Suprapubic skin (tissue), 4 donors: Measurements from ENCODE around the gene CEP63. TPM values are rescaled to one million over a fixed set of nuclear protein-coding genes. Genes with fewer than 3 reads are reported as not detected.

Experiments
- DNase-seq, 2 donors: peaks; one replicate each; pipeline ENCODE4 v3.0.0-alpha.2; 2019; ENCODE audit warnings: low spot score in 2 of 2
- H3K27ac ChIP-seq: fragments of 200-600 bp; sonication (generic); one replicate; pipeline ENCODE4 v1.5.1; 2019
- H3K27me3 ChIP-seq: fragments of 200-600 bp; sonication (generic); one replicate; pipeline ENCODE4 v1.5.1; 2019
- H3K36me3 ChIP-seq: fragments of 200-600 bp; sonication (generic); one replicate; pipeline ENCODE4 v1.5.1; 2019
- H3K4me1 ChIP-seq: fragments of 200-600 bp; sonication (generic); one replicate; pipeline ENCODE4 v1.5.1; 2019
- H3K4me3 ChIP-seq: fragments of 200-600 bp; sonication (generic); one replicate; pipeline ENCODE4 v1.5.1; 2019; ENCODE audit warnings: mild to moderate bottlenecking
- H3K9me3 ChIP-seq: fragments of 200-600 bp; sonication (generic); one replicate; pipeline ENCODE4 v1.5.1; 2019
- EP300 ChIP-seq: sonication (generic); formaldehyde crosslinking; IDR thresholded peaks from one replicate; pipeline ENCODE4 v1.6.1; 2017; ENCODE audit warnings: antibody characterized with exemption
- POLR2A ChIP-seq, 2 donors: fragments of 450-650 bp; IDR thresholded peaks; one replicate each; pipeline ENCODE4 v1.6.1; 2017; ENCODE audit warnings: antibody characterized with exemption in 2 of 2, mild to moderate bottlenecking in 2 of 2, moderate library complexity in 2 of 2
- POLR2AphosphoS5 ChIP-seq, 3 donors: sonication (generic); formaldehyde crosslinking; IDR thresholded peaks; one replicate each; pipeline ENCODE4 v1.6.1; 2017; ENCODE audit warnings: antibody characterized with exemption in 3 of 3
- WGBS: methylation state at CpG from one replicate; pipeline ENCODE4 v1.1.5; 2018; 5-methylcytosine and 5-hydroxymethylcytosine counted together
- total RNA-seq, 4 donors: library from RNA; depleted of rRNA; stranded (reverse); fragments of >200 nt; gene quantifications; one replicate each; pipeline ENCODE4 v1.1.0, GENCODE V29; 2016
- TF ChIP-seq, protein P1 (sequence below), 2 donors: fragments of 200-600 bp in 1 of 2; fragments of 450-650 bp in 1 of 2; sonication (generic) in 1 of 2; IDR thresholded peaks; one replicate each; pipeline ENCODE4 v1.5.1; 2016 to 2019; ENCODE audit warnings: antibody characterized with exemption in 2 of 2, mild to moderate bottlenecking in 1 of 2, moderate library complexity in 1 of 2

The CEP63 gene
- total RNA-seq, 4 donors from 2014 or later, result 14.1 to 20.8 (median 16.5) TPM

DNA sequence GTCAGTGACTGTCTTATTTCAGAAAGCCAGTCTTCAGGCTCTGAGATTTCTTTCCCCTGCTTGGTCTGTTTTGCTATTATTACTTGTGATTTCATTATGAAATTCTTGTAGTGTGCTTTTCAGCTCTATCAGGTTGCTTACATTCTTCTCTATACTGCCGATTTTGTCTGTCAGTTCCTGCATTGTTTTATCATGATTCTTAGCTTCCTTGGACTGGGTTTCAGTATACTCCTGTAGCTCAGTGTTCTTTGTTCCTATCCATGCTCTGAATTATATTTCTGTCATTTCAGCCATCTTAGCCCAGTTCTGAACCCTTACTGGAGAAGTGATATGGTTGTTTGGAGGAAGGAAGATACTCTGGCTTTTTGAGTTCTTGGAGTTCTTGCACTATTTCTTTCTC is 40.5 kb downstream of the CEP63 start:
- WGBS, result 97% methylated on average over 1 of the region's 1 CpG

DNA sequence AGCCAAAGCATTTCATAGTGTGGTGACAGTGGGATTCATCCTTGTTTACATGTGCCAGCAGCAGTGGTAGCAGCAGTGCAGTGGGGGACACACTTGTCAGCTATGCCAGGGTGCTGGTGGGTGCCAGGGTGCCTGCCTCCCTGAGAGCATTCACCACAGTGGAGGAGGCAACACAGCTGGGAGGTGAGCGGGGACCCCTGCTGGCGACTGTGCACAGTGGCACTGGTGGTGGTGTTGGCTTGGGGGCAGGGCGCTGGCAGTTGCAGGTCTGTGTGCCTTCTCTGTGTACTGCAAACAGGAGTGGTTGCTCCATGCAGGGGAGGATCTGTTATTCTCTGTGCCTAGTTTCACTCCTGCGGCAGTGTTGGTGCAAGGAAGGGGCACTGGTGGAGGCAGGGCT is 41.2 kb downstream of the CEP63 start:
- Histone ChIP-seq H3K27me3 (no peaks in the 10 kb centered on the region), H3K4me3 (no peak overlapping the region), H3K27ac (no peak overlapping the region), H3K4me1 (no peaks in the 10 kb centered on the region), H3K36me3 (peaks cover under 1% of the 10 kb centered on the region), H3K9me3 (peaks cover 31% of the 10 kb centered on the region)
- TF ChIP-seq POLR2A (IDR thresholded peaks at IDR 0.05) (no peak), EP300 (no peak), POLR2AphosphoS5 (IDR thresholded peaks at IDR 0.05) (no peak)
- TF ChIP-seq, protein P1, sequence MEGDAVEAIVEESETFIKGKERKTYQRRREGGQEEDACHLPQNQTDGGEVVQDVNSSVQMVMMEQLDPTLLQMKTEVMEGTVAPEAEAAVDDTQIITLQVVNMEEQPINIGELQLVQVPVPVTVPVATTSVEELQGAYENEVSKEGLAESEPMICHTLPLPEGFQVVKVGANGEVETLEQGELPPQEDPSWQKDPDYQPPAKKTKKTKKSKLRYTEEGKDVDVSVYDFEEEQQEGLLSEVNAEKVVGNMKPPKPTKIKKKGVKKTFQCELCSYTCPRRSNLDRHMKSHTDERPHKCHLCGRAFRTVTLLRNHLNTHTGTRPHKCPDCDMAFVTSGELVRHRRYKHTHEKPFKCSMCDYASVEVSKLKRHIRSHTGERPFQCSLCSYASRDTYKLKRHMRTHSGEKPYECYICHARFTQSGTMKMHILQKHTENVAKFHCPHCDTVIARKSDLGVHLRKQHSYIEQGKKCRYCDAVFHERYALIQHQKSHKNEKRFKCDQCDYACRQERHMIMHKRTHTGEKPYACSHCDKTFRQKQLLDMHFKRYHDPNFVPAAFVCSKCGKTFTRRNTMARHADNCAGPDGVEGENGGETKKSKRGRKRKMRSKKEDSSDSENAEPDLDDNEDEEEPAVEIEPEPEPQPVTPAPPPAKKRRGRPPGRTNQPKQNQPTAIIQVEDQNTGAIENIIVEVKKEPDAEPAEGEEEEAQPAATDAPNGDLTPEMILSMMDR (IDR thresholded peaks at IDR 0.05), result no peak
- DNase-seq, result no peak
- 100% methylated on average over 1 of the region's 4 CpGs for WGBS

More for the DNA sequence above, 40.5 kb downstream of the CEP63 start:
- H3K27ac ChIP-seq, result no peak overlapping the region
- no peaks in the 10 kb centered on the region for H3K27me3 ChIP-seq
- H3K9me3 ChIP-seq, result peaks cover 31% of the 10 kb centered on the region
- no peaks in the 10 kb centered on the region for H3K36me3 ChIP-seq
- no peak for DNase-seq
- no peak for TF ChIP-seq POLR2A (IDR thresholded peaks at IDR 0.05)
- TF ChIP-seq, protein P1 (IDR thresholded peaks at IDR 0.05), result no peak
- TF ChIP-seq EP300, result no peak
- TF ChIP-seq POLR2AphosphoS5 (IDR thresholded peaks at IDR 0.05), result no peak
- no peak overlapping the region for H3K4me3 ChIP-seq
- no peaks in the 10 kb centered on the region for H3K4me1 ChIP-seq

DNA sequence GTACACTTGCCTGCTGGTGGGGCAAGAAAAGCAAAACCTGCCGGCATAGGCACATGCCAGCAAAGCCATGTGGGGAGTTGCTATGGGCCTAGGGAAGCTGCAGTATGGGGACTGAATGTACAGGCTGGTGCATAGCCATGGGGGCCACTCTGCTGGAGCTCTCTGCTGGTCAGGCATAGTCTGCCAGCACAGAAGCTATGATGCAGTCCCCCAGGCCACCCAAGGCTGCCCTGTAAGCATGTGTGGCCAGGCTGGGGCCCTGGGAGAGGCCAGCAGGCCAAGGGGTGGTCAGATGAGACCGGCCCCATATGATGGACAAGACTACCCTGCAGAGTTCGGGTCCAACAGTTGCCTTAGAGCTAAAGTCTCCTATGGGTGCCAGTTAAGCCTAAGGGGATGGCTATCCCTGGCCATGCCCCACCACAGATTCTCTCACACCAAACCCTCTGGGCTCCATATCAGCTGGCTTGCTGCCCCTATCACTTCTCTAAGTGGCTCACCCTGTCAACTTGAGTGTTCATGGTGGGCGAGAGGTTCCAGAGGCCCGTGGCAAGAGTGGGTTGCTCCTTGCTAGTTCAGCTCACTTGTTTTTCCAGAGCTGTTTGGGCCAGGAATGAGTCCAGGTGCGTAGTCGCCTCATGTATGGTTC is 41.8 kb downstream of the CEP63 start:
- Histone ChIP-seq H3K36me3 (peaks cover 4% of the 10 kb centered on the region), H3K9me3 (peaks cover 28% of the 10 kb centered on the region), H3K27ac (no peak overlapping the region), H3K4me3 (no peak overlapping the region), H3K4me1 (no peaks in the 10 kb centered on the region), H3K27me3 (no peaks in the 10 kb centered on the region)
- WGBS, result 100% methylated on average over 5 of the region's 7 CpGs
- DNase-seq, result no peak
- TF ChIP-seq EP300 (no peak), POLR2AphosphoS5 (IDR thresholded peaks at IDR 0.05) (no peak), POLR2A (IDR thresholded peaks at IDR 0.05) (no peak)
- TF ChIP-seq, protein P1 (IDR thresholded peaks at IDR 0.05), result no peak

DNA sequence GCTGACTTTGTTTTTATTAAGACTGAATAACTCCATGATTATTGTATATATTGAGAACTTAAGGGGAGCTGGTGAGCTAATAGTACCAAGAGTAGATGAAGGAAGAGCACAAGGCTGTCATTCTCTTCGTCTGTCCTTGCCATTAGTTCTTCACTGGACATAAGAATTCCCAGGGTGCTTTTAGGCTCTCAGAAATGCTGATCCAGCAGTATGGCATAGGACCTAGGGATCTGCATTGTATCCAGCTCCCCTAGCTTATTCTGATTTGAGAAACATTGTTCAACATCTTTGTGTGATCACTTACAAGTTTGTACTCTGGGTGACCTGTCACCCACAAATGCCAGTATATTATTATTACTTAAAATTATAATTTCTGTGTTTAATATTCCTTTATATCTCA is 47.6 kb downstream of the CEP63 start:
- WGBS, result 89% methylated on average over 1 of the region's 1 CpG

DNA sequence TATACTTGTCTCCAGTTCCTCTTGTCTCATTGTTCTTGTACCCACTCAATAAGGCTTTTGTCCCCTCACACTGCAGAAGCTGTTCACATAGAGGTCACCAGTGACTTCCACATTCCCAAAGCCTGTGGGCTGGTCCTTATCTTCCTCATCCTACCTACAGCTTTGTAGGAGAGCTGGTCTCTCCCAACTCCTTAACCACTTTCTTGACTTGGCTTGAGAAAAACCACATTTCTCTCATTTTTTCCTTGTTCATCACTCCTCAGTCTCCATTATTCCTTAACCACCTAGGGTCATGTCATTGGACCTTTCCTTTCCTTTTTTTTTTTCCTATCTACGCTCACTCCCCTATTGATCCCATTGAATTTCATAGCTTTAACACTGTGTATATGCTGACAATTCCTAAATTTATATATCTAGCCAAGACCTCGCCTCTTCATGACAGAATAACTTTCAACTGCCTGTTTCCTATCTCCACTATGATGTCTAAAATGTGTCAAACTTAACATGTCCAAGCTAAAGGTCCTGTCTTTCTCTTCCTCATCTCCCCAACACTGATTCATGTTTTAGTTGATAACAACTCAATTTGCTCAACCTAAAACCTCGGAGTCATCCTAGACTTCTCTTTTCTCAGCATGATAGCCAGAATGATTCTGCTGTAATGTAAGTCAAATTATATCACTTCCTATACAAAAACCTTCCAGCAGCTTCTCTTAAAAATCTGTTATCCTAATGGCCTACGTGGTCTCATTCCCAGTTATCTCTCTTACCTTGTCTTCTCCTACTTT is 49.5 kb downstream of the CEP63 start:
- no peak for DNase-seq
- H3K4me3 ChIP-seq, result no peak overlapping the region
- H3K4me1 ChIP-seq, result no peaks in the 10 kb centered on the region
- H3K36me3 ChIP-seq, result peaks cover 50% of the 10 kb centered on the region
- H3K27ac ChIP-seq, result no peak overlapping the region
- no peaks in the 10 kb centered on the region for H3K9me3 ChIP-seq
- TF ChIP-seq EP300 (no peak), POLR2AphosphoS5 (IDR thresholded peaks at IDR 0.05) (no peak), POLR2A (IDR thresholded peaks at IDR 0.05) (no peak)
- TF ChIP-seq, protein P1 (IDR thresholded peaks at IDR 0.05), result no peak
- no peaks in the 10 kb centered on the region for H3K27me3 ChIP-seq
- WGBS, result 94% methylated on average over 4 of the region's 4 CpGs

More for the DNA sequence above, 47.6 kb downstream of the CEP63 start:
- Histone ChIP-seq H3K27ac (no peak overlapping the region), H3K27me3 (no peaks in the 10 kb centered on the region), H3K9me3 (no peaks in the 10 kb centered on the region), H3K36me3 (peaks cover 42% of the 10 kb centered on the region), H3K4me1 (no peaks in the 10 kb centered on the region), H3K4me3 (no peak overlapping the region)
- TF ChIP-seq POLR2A (IDR thresholded peaks at IDR 0.05), result no peak
- TF ChIP-seq POLR2AphosphoS5 (IDR thresholded peaks at IDR 0.05), result no peak
- TF ChIP-seq, protein P1 (IDR thresholded peaks at IDR 0.05), result no peak
- no peak for TF ChIP-seq EP300
- no peak for DNase-seq
